Left ventricle myocardium inferior (tissue), 1 donor: Measurements from ENCODE around the gene ELF4. TPM values are rescaled to one million over a fixed set of nuclear protein-coding genes. Genes with fewer than 3 reads are reported as not detected.
A peak's percentile ranks its signal among the peaks of the same experiment; 100 is the strongest.

Source experiments
- DNase-seq: peaks from one replicate; pipeline ENCODE4 v3.0.0-alpha.2; 2020
- H3K27ac ChIP-seq: fragments of 200-600 bp; replicated peaks from 2 replicates; pipeline ENCODE4 v1.8.0; 2021
- H3K27me3 ChIP-seq: fragments of 200-600 bp; 2 replicates; pipeline ENCODE4 v1.8.0; 2021; ENCODE audit warnings: low read depth
- H3K36me3 ChIP-seq: fragments of 200-600 bp; 2 replicates; pipeline ENCODE4 v1.8.0; 2021
- H3K4me1 ChIP-seq: fragments of 200-600 bp; 2 replicates; pipeline ENCODE4 v1.8.0; 2021
- H3K4me3 ChIP-seq: fragments of 200-600 bp; 2 replicates; pipeline ENCODE4 v1.8.0; 2021; ENCODE audit warnings: mild to moderate bottlenecking, moderate library complexity
- H3K9me3 ChIP-seq: fragments of 200-600 bp; replicated peaks from 2 replicates; pipeline ENCODE4 v1.8.0; 2021
- intact Hi-C: fragments of 100-400 bp; cut with micrococcal nuclease; formaldehyde crosslinking; loops from one replicate; pipeline ENCODE4 v1.11.0; 2022
- long read RNA-seq: library from polyadenylated mRNA; unstranded; transcript quantifications from one replicate; pipeline ENCODE4 v2.0.0, GENCODE V29; 2021
- total RNA-seq: library from RNA; stranded (reverse); fragmentation: NEBNext Ultra II Directional; extraction: Animal tissue kit (Norgen Biotek cat#: 25700); gene quantifications from one replicate; pipeline ENCODE4 v1.2.1, GENCODE V29; 2021
- TF ChIP-seq, protein P1 (sequence below): fragments of 200-600 bp; IDR thresholded peaks from 2 replicates; pipeline ENCODE4 v1.8.0; 2021; ENCODE audit warnings: antibody characterized with exemption, mild to moderate bottlenecking, borderline replicate concordance
- donor health status: DM: no; HTN: yes; CAD: no; lungs with severe emphysema.

Gene ELF4
- 2.2 TPM for total RNA-seq
- long read RNA-seq, full-length matches to known transcripts: 2 of 5 reads
- long read RNA-seq, partial matches to known transcripts: 2 of 5 reads
- long read RNA-seq, other reads (novel, unspliced or antisense): 1 of 5 reads

DNA sequence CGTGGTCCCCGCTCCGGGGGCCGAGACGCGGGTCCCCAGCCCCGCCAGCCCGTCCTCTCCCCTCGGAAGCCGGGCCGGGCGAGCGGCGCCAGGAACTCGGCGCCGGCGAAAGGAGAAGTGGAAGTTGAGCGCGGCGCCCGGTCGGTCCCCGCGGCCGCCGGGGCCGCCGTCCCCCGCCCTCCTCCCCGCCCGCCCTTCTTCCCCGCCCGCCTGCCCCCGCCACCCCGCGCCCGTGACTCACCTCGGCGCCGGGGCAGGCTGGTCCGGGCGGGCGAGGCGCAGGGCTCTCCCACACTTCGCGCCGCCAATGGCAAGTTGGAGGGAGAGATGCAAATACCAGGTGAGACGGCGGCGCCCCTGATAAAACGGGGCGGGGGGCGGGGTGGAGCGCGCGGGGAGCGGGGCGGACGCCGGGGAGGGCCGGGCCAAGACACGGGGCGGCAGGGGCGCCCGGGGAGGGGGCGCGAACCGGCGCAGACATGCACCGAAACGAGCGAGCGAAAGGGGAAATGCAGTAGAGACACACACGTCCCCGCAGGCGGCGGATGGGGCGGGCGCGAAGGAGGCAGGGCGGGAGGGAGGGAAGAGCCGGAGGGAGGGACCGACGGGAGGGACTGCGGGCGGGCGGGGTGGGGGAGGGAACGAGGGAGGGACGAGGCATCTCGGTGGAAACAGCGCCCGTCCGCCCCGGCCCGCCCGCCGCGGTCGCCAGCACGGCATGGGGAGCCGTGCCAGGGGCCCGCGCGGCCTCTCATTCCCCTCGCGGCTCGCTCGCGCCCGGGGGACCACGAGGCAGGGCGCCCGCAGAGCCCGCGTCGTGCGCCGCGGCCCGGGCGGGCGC, at the start of gene ELF4:
Gene ELF4 (minus strand): TSS at position 119 of the 841 bp plus-strand sequence. CDS start 29,167 bp downstream, outside the sequence.
- Histone ChIP-seq H3K4me3 (peak within 1 kb of the TSS; percentile 72), H3K9me3 (no peaks in the 10 kb centered on the region), H3K36me3 (no peaks in the 10 kb centered on the region), H3K27me3 (no peaks in the 10 kb centered on the region), H3K4me1 (peaks cover 15% of the 10 kb centered on the region), H3K27ac (peak within 1 kb of the TSS; percentile 87)
- intact Hi-C loops: no loop called here
- peak; percentile 49 for DNase-seq
- TF ChIP-seq, protein P1, sequence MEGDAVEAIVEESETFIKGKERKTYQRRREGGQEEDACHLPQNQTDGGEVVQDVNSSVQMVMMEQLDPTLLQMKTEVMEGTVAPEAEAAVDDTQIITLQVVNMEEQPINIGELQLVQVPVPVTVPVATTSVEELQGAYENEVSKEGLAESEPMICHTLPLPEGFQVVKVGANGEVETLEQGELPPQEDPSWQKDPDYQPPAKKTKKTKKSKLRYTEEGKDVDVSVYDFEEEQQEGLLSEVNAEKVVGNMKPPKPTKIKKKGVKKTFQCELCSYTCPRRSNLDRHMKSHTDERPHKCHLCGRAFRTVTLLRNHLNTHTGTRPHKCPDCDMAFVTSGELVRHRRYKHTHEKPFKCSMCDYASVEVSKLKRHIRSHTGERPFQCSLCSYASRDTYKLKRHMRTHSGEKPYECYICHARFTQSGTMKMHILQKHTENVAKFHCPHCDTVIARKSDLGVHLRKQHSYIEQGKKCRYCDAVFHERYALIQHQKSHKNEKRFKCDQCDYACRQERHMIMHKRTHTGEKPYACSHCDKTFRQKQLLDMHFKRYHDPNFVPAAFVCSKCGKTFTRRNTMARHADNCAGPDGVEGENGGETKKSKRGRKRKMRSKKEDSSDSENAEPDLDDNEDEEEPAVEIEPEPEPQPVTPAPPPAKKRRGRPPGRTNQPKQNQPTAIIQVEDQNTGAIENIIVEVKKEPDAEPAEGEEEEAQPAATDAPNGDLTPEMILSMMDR: no peak

DNA sequence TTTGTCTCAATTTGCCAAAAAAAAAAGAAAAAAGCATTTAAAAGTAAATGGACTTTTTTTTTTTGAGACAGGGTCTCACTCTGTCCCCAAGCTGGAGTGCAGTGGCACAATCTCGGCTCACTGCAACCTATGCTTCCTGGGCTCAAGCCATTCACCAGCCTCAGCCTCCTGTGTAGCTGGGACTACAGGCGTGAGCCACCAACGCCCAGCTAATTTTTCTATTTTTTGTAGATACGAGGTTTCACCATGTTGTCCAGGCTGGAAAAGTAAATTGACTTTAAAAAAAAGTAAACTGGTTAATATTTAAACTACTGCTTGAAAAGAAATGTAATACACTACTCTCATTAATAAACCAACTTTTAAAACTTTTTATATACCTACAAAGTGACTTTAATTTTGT, 49.5 kb upstream of the ELF4 start:
- H3K4me1 ChIP-seq: peaks cover 48% of the 10 kb centered on the region
- no peaks in the 10 kb centered on the region for H3K9me3 ChIP-seq
- DNase-seq: no peak
- H3K27ac ChIP-seq: no peak overlapping the region
- H3K4me3 ChIP-seq: no peak overlapping the region
- H3K36me3 ChIP-seq: no peaks in the 10 kb centered on the region
- H3K27me3 ChIP-seq: no peaks in the 10 kb centered on the region
- intact Hi-C loops: no loop called here
- TF ChIP-seq, protein P1: no peak

DNA sequence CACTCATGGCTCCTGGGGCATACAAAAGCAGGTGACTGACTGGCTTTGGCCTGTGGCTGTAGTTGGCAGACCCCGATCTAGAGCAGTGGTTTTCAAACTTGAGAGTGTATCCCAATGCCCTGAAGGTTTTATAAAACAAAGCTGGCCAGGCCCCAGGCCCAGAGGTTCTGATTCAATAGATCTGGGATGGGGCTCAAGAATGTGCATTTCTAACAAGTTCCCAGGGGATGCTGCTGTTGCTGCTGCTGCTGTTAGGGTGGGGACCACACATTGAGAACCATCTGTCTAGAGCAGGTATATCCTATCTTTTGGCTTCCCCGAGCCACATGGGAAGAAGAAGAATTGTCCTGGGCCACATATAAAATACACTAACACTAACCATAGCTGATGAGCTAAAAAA, 48.0 kb upstream of the ELF4 start:
- H3K27me3 ChIP-seq: no peaks in the 10 kb centered on the region
- H3K27ac ChIP-seq: no peak overlapping the region
- TF ChIP-seq, protein P1: no peak
- H3K4me3 ChIP-seq: no peak overlapping the region
- H3K4me1 ChIP-seq: peaks cover 39% of the 10 kb centered on the region
- no peaks in the 10 kb centered on the region for H3K36me3 ChIP-seq
- intact Hi-C loops: no loop called here
- no peaks in the 10 kb centered on the region for H3K9me3 ChIP-seq
- DNase-seq: no peak

DNA sequence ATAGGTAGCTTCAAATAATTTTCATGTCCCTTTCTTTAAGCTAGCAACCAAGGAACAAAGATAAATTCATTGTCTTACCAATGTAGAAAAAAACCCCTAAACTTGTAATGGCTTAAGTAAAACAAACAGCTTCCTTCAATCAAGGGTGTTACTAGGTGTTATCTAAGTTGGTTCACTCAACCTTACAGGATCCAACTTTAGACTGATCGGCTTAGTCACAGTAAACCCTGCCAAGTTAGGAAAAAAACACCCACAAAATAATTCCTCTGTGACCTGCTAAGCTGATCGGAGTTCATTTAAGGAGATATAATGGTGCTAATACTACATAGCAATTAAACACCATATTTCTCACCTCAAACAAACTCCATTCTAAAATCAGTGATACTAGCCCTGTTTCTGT, 45.3 kb upstream of the ELF4 start:
- no peaks in the 10 kb centered on the region for H3K9me3 ChIP-seq
- no peaks in the 10 kb centered on the region for H3K27me3 ChIP-seq
- no peak overlapping the region for H3K27ac ChIP-seq
- intact Hi-C loops: no loop called here
- H3K4me1 ChIP-seq: peaks cover 23% of the 10 kb centered on the region
- TF ChIP-seq, protein P1: no peak
- DNase-seq: no peak
- H3K4me3 ChIP-seq: no peak overlapping the region
- no peaks in the 10 kb centered on the region for H3K36me3 ChIP-seq

DNA sequence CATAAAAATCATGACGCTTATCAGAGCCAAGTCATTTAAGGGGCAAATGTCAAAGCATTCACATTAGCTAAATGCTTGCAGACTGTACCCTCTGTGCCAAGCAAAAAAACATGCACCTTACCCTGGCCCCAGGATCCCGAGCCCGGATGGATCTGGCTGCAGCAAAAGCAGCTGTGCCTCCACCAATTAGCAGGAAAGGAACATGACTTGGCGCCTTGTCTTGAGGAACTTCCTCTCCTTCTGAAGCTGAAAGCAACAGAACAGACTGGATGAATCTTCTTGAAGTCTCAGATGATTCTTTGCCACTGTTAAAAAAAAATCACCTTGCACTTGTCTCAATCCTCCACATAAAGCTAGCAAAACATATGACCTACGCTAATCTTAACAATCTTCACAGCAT, 37.3 kb upstream of the ELF4 start:
- peaks cover 44% of the 10 kb centered on the region for H3K36me3 ChIP-seq

More for the DNA sequence above, 37.3 kb upstream of the ELF4 start:
- Histone ChIP-seq H3K4me3 (no peak overlapping the region), H3K9me3 (no peaks in the 10 kb centered on the region), H3K27ac (no peak overlapping the region), H3K27me3 (no peaks in the 10 kb centered on the region), H3K4me1 (peaks cover 7% of the 10 kb centered on the region)
- DNase-seq: no peak
- TF ChIP-seq, protein P1: no peak
- intact Hi-C loops: no loop called here
